WI38 (cell line): ENCODE measurements around the gene IL4I1.

Source experiments
- H3K4me3 ChIP-seq: 2 replicates; pipeline ENCODE4 v1.5.1; 2011; ENCODE audit warnings: low read depth, mild to moderate bottlenecking, control low read depth, low read length
- TF ChIP-seq, protein P1 (sequence below): IDR thresholded peaks from 2 replicates; pipeline ENCODE4 v1.5.1; 2012; ENCODE audit warnings: low read depth, mild to moderate bottlenecking, control low read depth, low read length

Gene IL4I1

DNA sequence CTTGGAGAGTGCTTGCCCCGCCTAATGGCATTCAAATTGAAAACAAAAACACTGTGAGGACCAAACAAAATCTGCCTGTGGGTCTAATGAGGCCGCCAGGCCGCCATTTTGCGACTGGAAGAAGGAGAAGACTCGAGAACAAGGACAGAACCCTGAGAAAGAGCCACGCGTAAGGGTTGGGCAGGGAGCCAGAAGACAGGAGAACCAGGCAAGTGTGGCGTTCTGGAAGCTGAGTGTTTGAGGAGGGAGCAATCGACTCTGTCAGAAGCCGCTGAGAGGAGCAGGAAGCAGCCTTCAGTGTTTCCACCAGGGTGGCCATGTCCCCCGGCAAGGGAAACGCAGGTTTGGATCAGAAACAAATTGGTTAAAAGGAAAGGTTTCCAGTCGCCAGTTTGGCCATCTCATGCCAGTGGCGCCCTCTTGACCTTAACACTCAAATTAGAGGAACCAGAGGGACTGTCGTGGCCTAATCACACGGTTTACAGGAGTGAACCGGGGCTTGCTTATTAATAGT is 55.9 kb downstream of the IL4I1 start:
- no peak overlapping the region for H3K4me3 ChIP-seq
- TF ChIP-seq, protein P1, sequence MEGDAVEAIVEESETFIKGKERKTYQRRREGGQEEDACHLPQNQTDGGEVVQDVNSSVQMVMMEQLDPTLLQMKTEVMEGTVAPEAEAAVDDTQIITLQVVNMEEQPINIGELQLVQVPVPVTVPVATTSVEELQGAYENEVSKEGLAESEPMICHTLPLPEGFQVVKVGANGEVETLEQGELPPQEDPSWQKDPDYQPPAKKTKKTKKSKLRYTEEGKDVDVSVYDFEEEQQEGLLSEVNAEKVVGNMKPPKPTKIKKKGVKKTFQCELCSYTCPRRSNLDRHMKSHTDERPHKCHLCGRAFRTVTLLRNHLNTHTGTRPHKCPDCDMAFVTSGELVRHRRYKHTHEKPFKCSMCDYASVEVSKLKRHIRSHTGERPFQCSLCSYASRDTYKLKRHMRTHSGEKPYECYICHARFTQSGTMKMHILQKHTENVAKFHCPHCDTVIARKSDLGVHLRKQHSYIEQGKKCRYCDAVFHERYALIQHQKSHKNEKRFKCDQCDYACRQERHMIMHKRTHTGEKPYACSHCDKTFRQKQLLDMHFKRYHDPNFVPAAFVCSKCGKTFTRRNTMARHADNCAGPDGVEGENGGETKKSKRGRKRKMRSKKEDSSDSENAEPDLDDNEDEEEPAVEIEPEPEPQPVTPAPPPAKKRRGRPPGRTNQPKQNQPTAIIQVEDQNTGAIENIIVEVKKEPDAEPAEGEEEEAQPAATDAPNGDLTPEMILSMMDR = no peak

- TF ChIP-seq, protein P1 = no peak
- no peak overlapping the region for H3K4me3 ChIP-seq
Observed at GRCh38 chr19:49840321-49840720, 56.4 kb downstream of the IL4I1 start.

- H3K4me3 ChIP-seq = no peak overlapping the region
- TF ChIP-seq, protein P1 = no peak
Observed at GRCh38 chr19:49839713-49840112, 57.0 kb downstream of the IL4I1 start.
